HG02973 (cell line): ENCODE measurements around the gene CEP57.

ENCODE experiments used
- ATAC-seq: cut with Tn5 transposase; IDR thresholded peaks from one replicate; pipeline ENCODE4 v1.9.1; 2021; ENCODE audit warnings: moderate library complexity; ENCODE audit not compliant: unreplicated experiment

Gene CEP57

GRCh38 chr11:95790123-95790932, at the start of gene CEP57:
CEP57 (plus strand) TSS chr11:95790498; CDS start chr11:95790699, 201 bp downstream.
- peak; percentile 64 for ATAC-seq

GRCh38 chr11:95750101-95750500, 40.2 kb upstream of the CEP57 start:
- ATAC-seq = no peak

- no peak for ATAC-seq
Observed at GRCh38 chr11:95751515-95751914, 38.8 kb upstream of the CEP57 start.

- no peak for ATAC-seq
Observed at GRCh38 chr11:95760941-95761340, 29.4 kb upstream of the CEP57 start.

GRCh38 chr11:95762534-95762933, 27.8 kb upstream of the CEP57 start:
- no peak for ATAC-seq

GRCh38 chr11:95764267-95764898, 25.9 kb upstream of the CEP57 start:
- ATAC-seq = peak; percentile 74

GRCh38 chr11:95766701-95767100, 23.6 kb upstream of the CEP57 start:
- no peak for ATAC-seq

- ATAC-seq = no peak
Observed at GRCh38 chr11:95767498-95767897, 22.8 kb upstream of the CEP57 start.

GRCh38 chr11:95768521-95768920, 21.8 kb upstream of the CEP57 start:
- ATAC-seq = no peak

- ATAC-seq = no peak
Observed at GRCh38 chr11:95776859-95777258, 13.4 kb upstream of the CEP57 start.

GRCh38 chr11:95778699-95779098, 11.6 kb upstream of the CEP57 start:
- ATAC-seq = no peak

GRCh38 chr11:95780544-95780943, 9.8 kb upstream of the CEP57 start:
- no peak for ATAC-seq

- ATAC-seq = no peak
Observed at GRCh38 chr11:95788921-95789505, 1.3 kb upstream of the CEP57 start.

GRCh38 chr11:95789506-95790122, 684 bp upstream of the CEP57 start, which contains the start of gene FAM76B:
FAM76B (minus strand) TSS chr11:95789782; CDS start chr11:95789478, 304 bp downstream.
- peak; percentile 65 for ATAC-seq

GRCh38 chr11:95790933-95791708, 823 bp downstream of the CEP57 start:
- ATAC-seq = peak; percentile 12

GRCh38 chr11:95791709-95792033, 1.4 kb downstream of the CEP57 start:
- ATAC-seq = no peak

GRCh38 chr11:95792200-95792599, 1.9 kb downstream of the CEP57 start:
- ATAC-seq = no peak

GRCh38 chr11:95792700-95793099, 2.4 kb downstream of the CEP57 start:
- no peak for ATAC-seq

- no peak for ATAC-seq
Observed at GRCh38 chr11:95793116-95793515, 2.8 kb downstream of the CEP57 start.

- no peak for ATAC-seq
Observed at GRCh38 chr11:95794086-95794485, 3.8 kb downstream of the CEP57 start.
